ENCODE data around the gene DLG2.

DNA sequence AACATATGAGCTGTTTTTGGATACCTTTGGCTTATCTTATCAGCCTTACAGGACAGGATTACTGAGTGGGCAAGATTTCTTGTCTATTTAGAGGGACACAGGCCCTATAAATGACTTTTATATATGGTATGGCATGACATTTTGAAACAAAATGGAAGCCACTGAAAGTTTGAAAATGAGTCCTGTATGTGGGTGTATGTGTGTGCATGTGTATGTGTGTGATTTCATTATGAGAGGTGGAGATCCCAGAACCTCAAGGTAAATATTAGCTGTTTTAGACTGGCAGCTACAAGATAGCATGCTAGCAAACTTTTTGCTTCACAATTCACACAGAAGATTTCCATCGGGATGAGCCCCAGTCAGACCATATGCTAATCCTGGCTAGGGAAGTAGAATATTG is 1370.5 kb downstream of the DLG2 start:
- TF ChIP-seq POLR2A (IDR thresholded peaks at IDR 0.05; ENCODE audit: low read depth, low read length) (no peak), SPI1 (IDR thresholded peaks at IDR 0.05; ENCODE audit: low read depth, low read length) (no peak), POLR2AphosphoS5 (IDR thresholded peaks at IDR 0.05; ENCODE audit: low read depth, low read length) (no peak), POU2F2 (IDR thresholded peaks at IDR 0.05; ENCODE audit: low read depth, low read length) (no peak), TAF1 (IDR thresholded peaks at IDR 0.05; ENCODE audit: low read depth, low read length) (no peak), PAX5 (IDR thresholded peaks at IDR 0.05; ENCODE audit: insufficient read depth, low read length, severe bottlenecking) (no peak)

All from GM12891 (cell line).